HG03457 (cell line): ENCODE data around the gene PUS10.
"Not testable (repeated sequence)": the region's sequence is repeated elsewhere in the genome, so short reads cannot be mapped to it uniquely, and the experiment has no call there.

Source experiments
- ATAC-seq: cut with Tn5 transposase; IDR thresholded peaks from one replicate; pipeline ENCODE4 v1.9.1; 2021; ENCODE audit warnings: moderate number of reproducible peaks; ENCODE audit not compliant: unreplicated experiment

PUS10 gene

GRCh38 chr2:61013382-61013781 is 4.7 kb downstream of the PUS10 start:
- ATAC-seq: no peak

- not testable (repeated sequence) for ATAC-seq
Observed at GRCh38 chr2:61012303-61012702, 5.8 kb downstream of the PUS10 start.

GRCh38 chr2:61011678-61012077 is 6.4 kb downstream of the PUS10 start:
- no peak for ATAC-seq

- no peak for ATAC-seq
Observed at GRCh38 chr2:61009355-61009754, 8.7 kb downstream of the PUS10 start.

DNA sequence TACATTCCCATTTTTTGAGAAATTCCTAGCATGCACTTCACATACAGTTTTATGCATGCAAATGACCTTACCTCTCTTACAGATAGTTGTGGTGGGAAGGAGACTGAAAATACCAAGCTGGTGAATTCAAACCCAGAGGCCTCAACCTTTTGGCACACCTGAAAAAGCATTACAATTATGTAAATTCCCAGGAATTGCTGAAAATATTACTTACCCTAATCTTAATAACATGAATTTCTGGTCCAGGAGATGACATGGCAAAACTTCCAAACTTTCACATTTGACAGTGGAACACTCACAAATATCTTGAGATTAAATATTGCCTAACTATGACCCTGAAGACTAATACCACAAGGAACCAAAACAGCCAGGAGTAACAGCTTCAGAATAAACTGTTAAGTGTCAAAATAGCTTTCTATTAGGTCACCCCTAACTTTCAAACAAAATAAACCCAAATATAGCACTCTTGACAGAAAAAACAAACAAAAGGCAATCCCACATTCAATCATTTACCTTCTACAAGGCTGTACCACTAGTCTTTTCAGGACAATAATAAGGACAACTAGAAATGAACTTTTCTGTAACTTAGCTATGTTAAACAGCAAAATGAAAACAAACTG is 11.5 kb downstream of the PUS10 start:
- no peak for ATAC-seq

DNA sequence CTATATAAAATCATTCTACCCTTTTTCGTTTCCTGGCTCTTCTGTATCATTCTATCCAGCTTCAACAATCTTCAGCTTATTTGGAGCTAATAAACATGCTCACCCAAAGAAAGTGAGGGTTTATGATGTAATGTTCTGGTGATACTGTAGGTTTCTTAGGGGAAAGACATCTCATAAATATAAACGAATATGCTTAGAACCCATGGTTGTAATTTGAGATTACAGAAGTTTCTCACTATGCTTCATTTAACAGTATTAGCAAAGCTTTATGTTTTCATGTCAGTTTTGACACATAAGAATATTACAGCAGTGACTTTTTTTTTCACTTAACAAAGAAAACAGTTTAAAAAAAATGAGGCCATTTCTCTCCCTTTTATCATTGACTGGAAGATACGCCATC is 12.3 kb downstream of the PUS10 start:
- ATAC-seq: no peak

- no peak for ATAC-seq
Observed at GRCh38 chr2:60998628-60999545, 19.2 kb downstream of the PUS10 start.

DNA sequence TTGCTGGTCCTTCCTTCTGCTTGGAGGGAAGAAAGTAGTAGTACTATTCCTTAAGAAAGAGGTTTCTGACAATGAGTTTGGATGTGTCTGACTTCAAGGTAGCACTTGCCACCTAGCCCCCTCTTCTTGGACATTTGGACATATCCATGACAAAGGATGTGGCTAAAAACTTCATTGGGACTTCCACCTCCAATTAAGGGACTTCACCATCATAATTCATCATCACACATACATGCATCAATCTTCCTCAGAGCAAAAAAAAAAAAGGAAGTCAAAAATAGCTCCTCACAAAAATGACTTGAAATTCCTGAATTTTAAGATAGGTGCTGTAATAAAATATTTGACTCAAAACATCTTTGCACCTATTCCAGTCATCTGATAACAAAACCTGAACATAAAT is 23.9 kb downstream of the PUS10 start:
- ATAC-seq: no peak

DNA sequence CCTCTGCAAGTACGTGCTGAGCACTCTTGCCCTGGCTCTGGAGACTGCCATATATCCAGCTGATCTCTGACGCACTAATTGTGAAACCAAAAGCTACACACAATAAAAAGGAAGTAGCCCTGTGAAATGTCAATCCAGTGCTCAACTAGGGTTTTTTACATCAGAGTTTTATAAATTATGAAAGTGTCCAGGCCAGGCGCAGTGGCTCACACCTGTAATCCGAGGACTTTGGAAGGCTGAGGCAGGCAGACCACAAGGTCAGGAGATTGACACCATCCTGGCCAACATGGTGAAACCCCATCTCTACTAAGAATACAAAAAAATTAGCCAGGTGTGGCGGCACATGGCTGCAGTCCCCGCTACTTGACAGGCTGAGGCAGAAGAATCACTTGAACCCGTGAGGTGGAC is 25.1 kb downstream of the PUS10 start:
- peak; percentile 93 for ATAC-seq

- ATAC-seq: no peak
Observed at GRCh38 chr2:60991644-60992043, 26.4 kb downstream of the PUS10 start.

- no peak for ATAC-seq
Observed at GRCh38 chr2:60989259-60989658, 28.8 kb downstream of the PUS10 start.

- ATAC-seq: not testable (repeated sequence)
Observed at GRCh38 chr2:60987656-60988055, 30.4 kb downstream of the PUS10 start.

- no peak for ATAC-seq
Observed at GRCh38 chr2:60987041-60987440, 31.0 kb downstream of the PUS10 start.

- no peak for ATAC-seq
Observed at GRCh38 chr2:60984720-60985119, 33.3 kb downstream of the PUS10 start.

GRCh38 chr2:60982066-60982465 is 36.0 kb downstream of the PUS10 start:
- not testable (repeated sequence) for ATAC-seq

DNA sequence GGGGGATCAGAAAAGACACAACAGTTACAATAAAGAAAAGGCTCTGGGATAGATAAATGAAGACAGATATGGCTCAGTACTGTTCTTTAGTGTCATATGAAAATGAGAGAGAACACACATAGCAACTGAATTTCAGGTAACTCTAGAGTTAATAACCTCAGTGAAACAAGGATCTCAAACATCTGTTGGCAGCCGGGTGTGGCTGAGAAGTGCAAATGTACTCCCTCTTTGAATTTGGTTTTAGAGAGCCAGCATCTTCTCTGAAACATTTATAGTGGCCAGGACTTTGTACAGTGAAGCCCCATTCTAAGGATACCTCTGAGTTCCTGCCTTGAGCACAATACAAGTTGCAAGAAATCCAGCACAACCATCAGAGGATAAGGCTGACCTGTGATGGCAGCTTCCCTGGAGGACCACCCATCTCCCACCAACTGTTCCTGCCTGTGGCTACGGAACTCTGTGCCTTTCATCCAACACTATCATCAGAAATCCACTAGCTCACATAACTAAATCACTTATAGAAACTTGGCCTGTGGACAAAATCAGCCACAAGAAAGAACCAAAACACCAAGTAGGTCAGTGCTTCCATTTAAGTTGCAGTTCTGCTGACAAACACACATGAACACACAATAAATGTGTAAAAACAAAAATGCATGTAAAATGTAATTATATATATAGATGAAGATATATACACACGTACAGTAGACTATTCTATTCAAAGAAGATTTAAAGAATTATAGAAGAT is 37.8 kb downstream of the PUS10 start:
- ATAC-seq: no peak

DNA sequence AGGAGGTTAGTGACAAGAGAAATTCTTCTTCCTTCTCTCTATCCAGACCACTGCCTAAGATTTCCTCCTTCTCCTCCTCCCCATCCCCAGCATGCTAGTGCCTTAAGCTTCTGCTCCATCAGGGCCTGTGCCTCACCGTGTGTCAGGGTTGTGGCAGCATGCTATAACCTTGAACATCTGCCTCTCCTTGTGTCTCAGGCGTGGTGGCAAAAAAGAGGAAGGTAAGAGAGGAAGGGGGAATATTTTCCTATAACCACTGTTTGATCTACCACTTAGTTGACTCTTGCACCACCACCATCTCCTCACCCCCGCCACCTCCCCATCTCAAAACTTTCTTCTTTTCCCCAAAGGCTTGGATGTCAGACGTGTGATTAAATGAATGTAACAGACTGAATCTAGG is 38.8 kb downstream of the PUS10 start:
- no peak for ATAC-seq

- no peak for ATAC-seq
Observed at GRCh38 chr2:60977562-60977895, 40.5 kb downstream of the PUS10 start.

- ATAC-seq: no peak
Observed at GRCh38 chr2:60976875-60977561, 41.0 kb downstream of the PUS10 start.

- ATAC-seq: no peak
Observed at GRCh38 chr2:60976256-60976850, 41.7 kb downstream of the PUS10 start.

GRCh38 chr2:60974652-60975051 is 43.4 kb downstream of the PUS10 start:
- no peak for ATAC-seq
